Progenitor cell of endocrine pancreas (in vitro differentiated cells): ENCODE data around the gene SNX30. TPM values are rescaled to one million over a fixed set of nuclear protein-coding genes. Genes with fewer than 3 reads are reported as not detected.

Source experiments
- DNase-seq: peaks from one replicate; pipeline ENCODE4 v3.0.0; 2021; ENCODE audit warnings: low spot score; ENCODE audit not compliant: unreplicated experiment
- H3K27ac Mint-ChIP-seq: 2 replicates; pipeline ENCODE4 v1.8.0; 2021; ENCODE audit warnings: mild to moderate bottlenecking, moderate library complexity, mixed read lengths
- H3K27me3 Mint-ChIP-seq: 2 replicates; pipeline ENCODE4 v1.8.0; 2021; ENCODE audit warnings: mixed read lengths
- H3K36me3 Mint-ChIP-seq: 2 replicates; pipeline ENCODE4 v1.8.0; 2022; ENCODE audit warnings: mixed read lengths; ENCODE audit not compliant: insufficient read depth
- H3K4me1 Mint-ChIP-seq: 2 replicates; pipeline ENCODE4 v1.8.0; 2021; ENCODE audit warnings: low read depth, mixed read lengths
- H3K4me3 Mint-ChIP-seq: 2 replicates; pipeline ENCODE4 v1.8.0; 2021; ENCODE audit warnings: low read depth, mild to moderate bottlenecking, moderate library complexity, mixed read lengths
- H3K9me3 Mint-ChIP-seq: 2 replicates; pipeline ENCODE4 v1.8.0; 2021; ENCODE audit warnings: low read depth, mixed read lengths
- total RNA-seq: library from RNA; stranded (reverse); gene quantifications from 2 replicates; pipeline ENCODE4 v1.2.1, GENCODE V29; 2021
- TF ChIP-seq, protein P1 (sequence below): fragments of 200-600 bp; sonication (generic); IDR thresholded peaks from one replicate; pipeline ENCODE4 v1.5.0; 2021; ENCODE audit warnings: antibody characterized with exemption, mild to moderate bottlenecking; ENCODE audit not compliant: unreplicated experiment

Gene SNX30
- total RNA-seq, 1 donor from 2014 or later, result 13.4 TPM

DNA sequence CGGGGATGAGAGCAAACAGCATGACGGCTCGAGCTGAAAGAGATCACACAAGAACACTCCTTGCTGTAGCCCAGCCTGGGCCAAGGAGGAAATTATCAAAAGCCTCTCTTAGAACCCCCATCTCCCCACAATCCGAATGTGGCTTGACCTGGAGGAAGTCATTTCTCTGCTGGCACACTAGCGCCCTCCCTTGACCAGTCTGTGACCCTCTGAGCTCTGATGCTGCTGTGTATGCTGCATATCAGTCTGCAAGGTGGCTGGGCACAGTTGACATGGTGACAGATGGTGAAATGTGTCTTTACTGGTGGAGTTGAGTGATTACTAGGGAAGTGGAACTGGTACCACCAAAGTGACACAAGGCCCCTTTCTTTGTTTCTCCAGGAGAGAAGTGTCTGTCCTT, 136.8 kb downstream of the SNX30 start:
- H3K27me3 Mint-ChIP-seq, result peaks cover 40% of the 10 kb centered on the region
- no peak for DNase-seq
- TF ChIP-seq, protein P1, sequence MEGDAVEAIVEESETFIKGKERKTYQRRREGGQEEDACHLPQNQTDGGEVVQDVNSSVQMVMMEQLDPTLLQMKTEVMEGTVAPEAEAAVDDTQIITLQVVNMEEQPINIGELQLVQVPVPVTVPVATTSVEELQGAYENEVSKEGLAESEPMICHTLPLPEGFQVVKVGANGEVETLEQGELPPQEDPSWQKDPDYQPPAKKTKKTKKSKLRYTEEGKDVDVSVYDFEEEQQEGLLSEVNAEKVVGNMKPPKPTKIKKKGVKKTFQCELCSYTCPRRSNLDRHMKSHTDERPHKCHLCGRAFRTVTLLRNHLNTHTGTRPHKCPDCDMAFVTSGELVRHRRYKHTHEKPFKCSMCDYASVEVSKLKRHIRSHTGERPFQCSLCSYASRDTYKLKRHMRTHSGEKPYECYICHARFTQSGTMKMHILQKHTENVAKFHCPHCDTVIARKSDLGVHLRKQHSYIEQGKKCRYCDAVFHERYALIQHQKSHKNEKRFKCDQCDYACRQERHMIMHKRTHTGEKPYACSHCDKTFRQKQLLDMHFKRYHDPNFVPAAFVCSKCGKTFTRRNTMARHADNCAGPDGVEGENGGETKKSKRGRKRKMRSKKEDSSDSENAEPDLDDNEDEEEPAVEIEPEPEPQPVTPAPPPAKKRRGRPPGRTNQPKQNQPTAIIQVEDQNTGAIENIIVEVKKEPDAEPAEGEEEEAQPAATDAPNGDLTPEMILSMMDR, result peak; percentile 26
- no peak overlapping the region for H3K27ac Mint-ChIP-seq
- no peaks in the 10 kb centered on the region for H3K9me3 Mint-ChIP-seq
- H3K4me1 Mint-ChIP-seq, result peaks cover 18% of the 10 kb centered on the region
- no peaks in the 10 kb centered on the region for H3K36me3 Mint-ChIP-seq
- no peak overlapping the region for H3K4me3 Mint-ChIP-seq

DNA sequence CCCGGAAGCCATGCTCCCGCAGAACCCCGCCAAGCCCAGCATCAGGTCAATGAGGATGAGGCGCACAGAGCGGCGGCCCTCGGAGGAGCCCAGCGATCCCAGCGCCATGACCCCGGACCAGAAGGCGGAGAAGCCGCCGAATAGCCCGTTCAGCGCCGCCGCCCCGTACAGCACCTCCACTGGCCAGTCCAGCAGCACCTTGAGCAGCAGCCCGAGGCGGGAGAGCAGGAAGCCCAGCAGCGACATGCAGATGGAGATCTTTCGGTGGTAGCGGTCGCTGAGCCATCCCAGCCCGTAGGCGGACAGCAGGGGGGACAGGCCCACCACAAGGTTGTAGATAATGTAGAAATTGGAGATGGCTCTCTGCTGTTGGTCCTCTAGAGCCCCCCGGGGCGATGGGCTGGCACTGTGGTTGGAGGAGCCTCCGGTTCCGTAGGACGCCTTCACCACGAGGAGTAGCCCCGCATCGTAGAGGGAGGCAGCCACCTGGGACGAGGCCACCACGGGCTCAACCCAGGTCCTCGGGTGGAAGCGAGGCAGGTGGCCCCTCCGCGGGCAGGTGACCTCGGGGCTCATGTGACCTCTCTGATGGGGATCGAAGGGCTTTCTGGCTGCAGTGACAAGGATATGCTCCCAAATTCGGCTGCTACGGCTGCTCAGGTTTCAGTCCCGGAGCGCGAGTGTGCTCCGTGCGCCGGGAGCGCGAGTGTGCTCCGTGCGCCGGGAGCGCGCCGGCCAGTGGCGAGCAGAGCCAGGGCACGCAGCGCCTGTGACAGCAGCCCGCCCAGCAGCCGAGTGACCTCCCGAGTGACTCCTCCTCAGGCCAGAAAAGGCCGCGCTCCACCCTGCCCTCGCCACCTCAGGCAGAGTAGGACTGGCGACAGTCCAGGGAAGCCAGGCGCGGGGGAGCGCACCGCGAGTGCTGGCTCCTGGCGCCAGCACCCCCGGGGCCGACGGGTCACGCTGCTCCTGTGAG, 139.8 kb downstream of the SNX30 start, which contains the start of gene SLC46A2:
Gene SLC46A2 (minus strand): TSS at position 771 of the 976 bp plus-strand sequence. CDS start 195 bp downstream, at position 576.
- peaks cover 52% of the 10 kb centered on the region for H3K27me3 Mint-ChIP-seq
- no peaks in the 10 kb centered on the region for H3K9me3 Mint-ChIP-seq
- no peaks in the 10 kb centered on the region for H3K36me3 Mint-ChIP-seq
- DNase-seq, result peak; percentile 16
- peak within 1 kb of the TSS; percentile 68 for H3K4me3 Mint-ChIP-seq
- H3K27ac Mint-ChIP-seq, result no peak within 1 kb of the TSS
- TF ChIP-seq, protein P1, result no peak
- peaks cover 4% of the 10 kb centered on the region for H3K4me1 Mint-ChIP-seq

DNA sequence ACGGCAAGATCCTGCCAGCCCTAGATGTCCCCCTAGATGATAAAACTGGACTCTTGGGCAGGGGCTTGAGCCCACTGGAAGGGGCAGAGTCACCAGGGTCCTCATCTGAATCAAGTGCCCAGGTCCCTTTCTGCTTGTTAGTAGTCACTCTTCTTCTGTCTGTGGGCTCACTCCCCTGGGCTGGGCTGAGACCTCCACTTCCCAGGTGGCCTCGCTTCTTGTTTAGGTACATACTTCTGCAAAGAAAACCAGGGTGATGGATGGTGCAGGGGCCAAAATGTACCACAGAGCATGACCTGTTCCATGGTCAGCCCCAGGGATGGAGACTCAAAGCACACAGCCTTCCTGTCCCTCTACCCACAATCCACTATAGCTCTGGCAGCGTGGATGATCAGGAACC, 141.0 kb downstream of the SNX30 start:
- Mint-ChIP-seq H3K9me3 (no peaks in the 10 kb centered on the region), H3K36me3 (no peaks in the 10 kb centered on the region), H3K27me3 (peaks cover 56% of the 10 kb centered on the region), H3K4me3 (no peak overlapping the region), H3K27ac (no peak overlapping the region), H3K4me1 (peaks cover 4% of the 10 kb centered on the region)
- TF ChIP-seq, protein P1, result no peak
- no peak for DNase-seq

DNA sequence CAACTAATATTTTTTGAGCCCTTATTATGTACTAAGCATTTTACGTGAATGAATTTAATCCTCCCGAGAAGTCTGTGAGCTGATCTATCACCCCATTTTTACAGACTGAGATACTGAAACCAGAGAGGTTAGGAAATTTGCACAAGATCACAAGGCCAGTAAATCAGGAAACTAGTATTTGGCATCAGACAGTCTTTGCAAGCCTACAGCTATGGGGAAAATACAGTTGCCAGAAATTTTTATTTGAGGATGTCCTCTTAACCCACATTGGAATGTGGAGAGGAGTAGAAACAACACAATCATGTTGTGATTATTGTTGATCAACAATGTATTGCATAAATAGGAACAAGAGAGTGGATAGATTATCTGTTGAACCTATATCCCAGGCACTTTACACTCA, 142.4 kb downstream of the SNX30 start:
- no peak overlapping the region for H3K27ac Mint-ChIP-seq
- H3K27me3 Mint-ChIP-seq, result peaks cover 55% of the 10 kb centered on the region
- TF ChIP-seq, protein P1, result no peak
- H3K4me1 Mint-ChIP-seq, result peaks cover 4% of the 10 kb centered on the region
- no peaks in the 10 kb centered on the region for H3K9me3 Mint-ChIP-seq
- no peak overlapping the region for H3K4me3 Mint-ChIP-seq
- H3K36me3 Mint-ChIP-seq, result no peaks in the 10 kb centered on the region
- no peak for DNase-seq

DNA sequence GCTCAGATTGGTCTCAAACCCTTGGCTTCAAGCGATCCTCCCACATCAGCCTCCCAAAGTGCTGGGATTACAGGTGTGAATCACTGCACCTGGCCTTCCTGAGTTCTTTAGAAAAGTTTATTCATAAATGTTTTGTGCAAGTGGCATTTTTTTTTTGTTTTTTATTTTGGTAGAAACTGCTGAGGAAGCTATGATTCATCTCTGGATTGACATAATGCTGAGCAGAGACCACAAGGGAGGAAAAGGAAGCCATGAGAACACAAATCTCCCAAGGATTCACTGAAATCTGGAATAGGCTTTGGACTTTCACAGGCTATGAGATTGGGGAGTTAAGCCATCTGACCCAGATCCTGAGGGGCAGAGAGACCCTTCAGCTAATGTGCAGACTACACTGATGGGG, 143.5 kb downstream of the SNX30 start:
- H3K4me1 Mint-ChIP-seq, result peaks cover 6% of the 10 kb centered on the region
- no peak overlapping the region for H3K27ac Mint-ChIP-seq
- TF ChIP-seq, protein P1, result no peak
- no peak overlapping the region for H3K4me3 Mint-ChIP-seq
- no peaks in the 10 kb centered on the region for H3K9me3 Mint-ChIP-seq
- H3K36me3 Mint-ChIP-seq, result no peaks in the 10 kb centered on the region
- no peak for DNase-seq
- H3K27me3 Mint-ChIP-seq, result peaks cover 57% of the 10 kb centered on the region
